Measurements from ENCODE around the gene TSPAN8.

- TF ChIP-seq CTCF (conservative IDR thresholded peaks at IDR 0.05): no peak
- TF ChIP-seq ZFX (IDR thresholded peaks at IDR 0.05): no peak
Measured at GRCh38 chr12:71164166-71164565, 6.4 kb upstream of the TSPAN8 start.
